Activated CD4-positive, alpha-beta T cell treated with anti-CD3 and anti-CD28 coated beads, Interleukin-2, amount 10 ng/mL, durations not matched to agents 24 days and 14 days (primary cell): ENCODE measurements around the gene CMTM3. TPM values are rescaled to one million over a fixed set of nuclear protein-coding genes. Genes with fewer than 3 reads are reported as not detected.
"Not testable (repeated sequence)": the region's sequence is repeated elsewhere in the genome, so short reads cannot be mapped to it uniquely, and the experiment has no call there.

Experiments
- DNase-seq: peaks from one replicate; pipeline ENCODE4 v3.0.0; 2022
- H3K27ac Mint-ChIP-seq: one replicate; pipeline ENCODE4 v1.8.0; 2022; ENCODE audit warnings: mild to moderate bottlenecking, mixed read lengths
- H3K27me3 Mint-ChIP-seq: one replicate; pipeline ENCODE4 v1.8.0; 2022; ENCODE audit warnings: mixed read lengths
- H3K36me3 Mint-ChIP-seq: one replicate; pipeline ENCODE4 v1.8.0; 2022; ENCODE audit warnings: low read depth, mild to moderate bottlenecking, mixed read lengths
- H3K4me1 Mint-ChIP-seq: one replicate; pipeline ENCODE4 v1.8.0; 2021; ENCODE audit warnings: mixed read lengths
- H3K4me3 Mint-ChIP-seq: one replicate; pipeline ENCODE4 v1.8.0; 2022; ENCODE audit warnings: mild to moderate bottlenecking, moderate library complexity, mixed read lengths
- H3K9me3 Mint-ChIP-seq: one replicate; pipeline ENCODE4 v1.8.0; 2021; ENCODE audit warnings: mixed read lengths
- intact Hi-C: fragments of 100-400 bp; cut with micrococcal nuclease; formaldehyde crosslinking; loops from one replicate; pipeline ENCODE4 v1.15.1; 2023
- total RNA-seq: library from RNA; stranded (reverse); gene quantifications from 2 replicates; pipeline ENCODE4 v1.2.3, GENCODE V29; 2022

The CMTM3 gene
- total RNA-seq: 95.6 and 100 TPM in 2 replicates

GRCh38 chr16:66604376-66605176 is at the start of gene CMTM3:
Gene CMTM3, plus strand, starts transcription at chr16:66604704. Its CDS starts 102 bp downstream, at chr16:66604806.
- H3K9me3 Mint-ChIP-seq: no peaks in the 10 kb centered on the region
- peaks cover 45% of the 10 kb centered on the region for H3K4me1 Mint-ChIP-seq
- H3K4me3 Mint-ChIP-seq: peak within 1 kb of the TSS; percentile 87
- DNase-seq: peak; percentile 93
- peak within 1 kb of the TSS; percentile 93 for H3K27ac Mint-ChIP-seq
- peaks cover 2% of the 10 kb centered on the region for H3K27me3 Mint-ChIP-seq
- intact Hi-C loops: loop anchor here (1.0 to 5.0 kb wide), 8 partner anchors 7 to 268 kb away; partner anchors contain the start of genes CKLF and DYNC1LI2
- H3K36me3 Mint-ChIP-seq: peaks cover 25% of the 10 kb centered on the region

- Mint-ChIP-seq H3K4me3 (peak overlapping the region; percentile 30), H3K27ac (peak overlapping the region; percentile 65), H3K4me1 (peaks cover 66% of the 10 kb centered on the region), H3K9me3 (no peaks in the 10 kb centered on the region), H3K36me3 (peaks cover 67% of the 10 kb centered on the region), H3K27me3 (no peaks in the 10 kb centered on the region)
- intact Hi-C loops: no loop called here
- no peak for DNase-seq
These were observed 44.4 kb upstream of the CMTM3 start for GRCh38 chr16:66560107-66560506.

DNA sequence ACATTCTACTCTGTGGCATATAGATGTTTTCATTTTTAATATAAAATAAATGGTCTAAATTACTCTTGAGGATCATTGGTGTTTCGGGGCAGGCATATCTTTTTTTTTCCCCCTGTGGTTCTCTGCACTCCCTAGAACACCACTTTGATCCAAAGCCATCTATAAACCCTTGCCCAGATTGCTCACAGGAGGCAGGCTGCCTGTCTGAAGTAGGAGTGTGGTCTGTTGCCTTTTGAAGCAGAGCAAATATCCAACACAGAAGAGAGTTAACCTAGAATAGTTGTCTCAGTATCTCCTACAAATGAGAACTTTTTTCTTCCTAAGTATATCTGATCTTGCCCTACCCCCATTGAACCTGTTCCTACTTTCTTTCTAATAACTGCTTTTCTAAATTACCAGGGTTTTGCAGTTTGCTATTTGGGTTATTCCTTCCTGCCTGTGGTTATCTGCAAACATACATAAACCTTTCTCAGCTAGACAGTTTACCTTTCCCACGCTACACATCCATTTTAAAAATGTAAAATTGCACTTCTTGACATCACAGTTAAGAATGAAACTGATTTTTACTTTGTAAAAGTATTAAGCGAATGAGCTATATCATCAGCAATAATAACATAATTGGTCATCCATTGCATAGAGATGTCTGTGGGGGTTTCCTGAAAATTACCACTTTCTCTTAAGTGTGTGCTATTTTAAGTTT is 43.0 kb upstream of the CMTM3 start:
- Mint-ChIP-seq H3K27me3 (no peaks in the 10 kb centered on the region), H3K4me3 (peak overlapping the region; percentile 49)

DNA sequence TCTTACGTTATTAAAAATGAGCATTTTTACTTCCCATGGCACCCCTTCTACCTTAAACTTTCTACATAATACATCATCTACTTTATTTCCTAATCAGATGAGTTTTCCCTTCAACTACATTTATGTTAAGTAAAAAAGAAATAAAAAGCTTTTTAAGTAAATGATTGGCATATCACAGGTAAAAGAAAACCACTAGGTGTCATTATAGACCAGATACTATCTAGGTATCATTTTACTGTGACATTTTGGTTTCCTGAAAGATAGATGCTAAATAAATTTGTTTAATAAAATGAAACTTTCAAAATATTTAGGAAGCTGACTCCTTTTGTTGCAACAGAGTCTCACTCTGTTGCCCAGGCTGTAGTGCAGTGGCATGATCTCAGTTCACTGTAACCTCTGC is 42.1 kb upstream of the CMTM3 start:
- H3K36me3 Mint-ChIP-seq: peaks cover 74% of the 10 kb centered on the region
- H3K4me1 Mint-ChIP-seq: peaks cover 53% of the 10 kb centered on the region
- H3K27ac Mint-ChIP-seq: peak overlapping the region; percentile 32
- no peak for DNase-seq
- H3K27me3 Mint-ChIP-seq: no peaks in the 10 kb centered on the region
- intact Hi-C loops: no loop called here
- H3K9me3 Mint-ChIP-seq: no peaks in the 10 kb centered on the region
- H3K4me3 Mint-ChIP-seq: no peak overlapping the region

More for the DNA sequence above, 43.0 kb upstream of the CMTM3 start:
- peak overlapping the region; percentile 57 for H3K27ac Mint-ChIP-seq
- H3K4me1 Mint-ChIP-seq: peaks cover 55% of the 10 kb centered on the region
- peaks cover 67% of the 10 kb centered on the region for H3K36me3 Mint-ChIP-seq
- H3K9me3 Mint-ChIP-seq: no peaks in the 10 kb centered on the region
- DNase-seq: no peak
- intact Hi-C loops: no loop called here

DNA sequence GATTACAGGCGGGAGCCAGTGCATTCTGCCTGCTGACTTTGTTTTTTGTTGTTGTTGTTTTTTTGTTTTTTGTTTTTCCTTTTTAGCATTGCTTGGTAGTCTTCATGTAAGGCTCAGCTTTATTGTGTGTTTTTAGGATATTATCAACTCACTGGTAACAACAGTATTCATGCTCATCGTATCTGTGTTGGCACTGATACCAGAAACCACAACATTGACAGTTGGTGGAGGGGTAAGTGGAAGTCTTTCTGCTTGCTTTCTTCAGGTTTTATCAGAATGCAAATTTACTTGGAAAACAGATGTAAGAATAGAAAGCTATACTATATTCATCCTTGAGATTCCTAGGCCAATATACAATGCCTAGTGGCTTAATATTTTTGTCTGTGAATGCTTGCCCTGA is 41.5 kb upstream of the CMTM3 start:
- peak overlapping the region; percentile 34 for H3K27ac Mint-ChIP-seq
- DNase-seq: no peak
- no peaks in the 10 kb centered on the region for H3K27me3 Mint-ChIP-seq
- intact Hi-C loops: loop anchor here (1.0 kb wide), 1 partner anchor 10 kb away; no protein-coding TSS in a partner anchor
- H3K4me1 Mint-ChIP-seq: peaks cover 50% of the 10 kb centered on the region
- H3K4me3 Mint-ChIP-seq: no peak overlapping the region
- H3K36me3 Mint-ChIP-seq: peaks cover 76% of the 10 kb centered on the region
- H3K9me3 Mint-ChIP-seq: no peaks in the 10 kb centered on the region

- Mint-ChIP-seq H3K4me3 (no peak overlapping the region), H3K4me1 (peaks cover 44% of the 10 kb centered on the region)
These were observed 40.8 kb upstream of the CMTM3 start for GRCh38 chr16:66563574-66564334.

DNA sequence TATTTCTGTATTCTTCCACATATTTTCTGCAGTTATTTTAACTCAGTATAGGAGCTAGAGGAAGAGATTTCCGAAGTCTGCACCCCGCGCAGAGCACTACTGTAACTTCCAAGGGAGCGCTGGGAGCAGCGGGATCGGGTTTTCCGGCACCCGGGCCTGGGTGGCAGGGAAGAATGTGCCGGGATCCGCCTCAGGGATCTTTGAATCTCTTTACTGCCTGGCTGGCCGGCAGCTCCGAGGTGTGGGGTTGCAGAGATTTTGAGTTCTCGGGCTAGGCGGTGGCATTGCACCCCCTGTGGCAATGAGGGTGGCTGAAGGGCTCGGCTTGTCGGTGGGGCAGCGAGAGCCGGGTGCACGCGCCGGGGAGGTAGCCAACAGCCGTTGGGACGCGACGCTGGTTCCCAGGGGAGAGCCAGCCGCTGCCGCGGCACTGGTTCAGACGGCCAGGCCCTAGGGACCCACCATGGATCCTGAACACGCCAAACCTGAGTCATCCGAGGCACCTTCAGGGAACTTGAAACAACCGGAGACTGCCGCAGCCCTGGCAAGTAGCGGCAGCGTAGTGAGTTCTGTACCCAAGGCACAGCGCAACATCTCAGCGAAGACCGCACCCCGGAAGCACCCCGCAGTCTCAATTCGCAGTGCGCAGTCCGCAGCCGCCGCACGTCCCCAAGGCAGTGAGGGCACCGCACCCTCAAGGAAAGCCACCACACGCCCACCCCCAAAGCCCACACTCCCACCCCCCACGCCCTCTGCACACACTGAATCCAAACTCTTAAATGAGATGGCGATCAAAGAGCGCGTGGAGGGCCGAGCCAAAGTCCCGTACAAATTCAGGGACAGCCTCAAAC is 38.2 kb upstream of the CMTM3 start, which contains the start of gene CMTM1:
CMTM1 (plus strand) TSS at position 389 of the 851 bp plus-strand sequence; CDS start at position 464, 75 bp downstream.
- no peaks in the 10 kb centered on the region for H3K27me3 Mint-ChIP-seq
- no peak within 1 kb of the TSS for H3K27ac Mint-ChIP-seq
- no peak within 1 kb of the TSS for H3K4me3 Mint-ChIP-seq
- DNase-seq: no peak
- peaks cover 21% of the 10 kb centered on the region for H3K4me1 Mint-ChIP-seq
- H3K36me3 Mint-ChIP-seq: peaks cover 58% of the 10 kb centered on the region
- H3K9me3 Mint-ChIP-seq: no peaks in the 10 kb centered on the region
- intact Hi-C loops: no loop called here

More at GRCh38 chr16:66563574-66564334, 40.8 kb upstream of the CMTM3 start:
- Mint-ChIP-seq H3K36me3 (peaks cover 72% of the 10 kb centered on the region), H3K27ac (peak overlapping the region; percentile 72), H3K9me3 (no peaks in the 10 kb centered on the region), H3K27me3 (no peaks in the 10 kb centered on the region)
- intact Hi-C loops: loop anchor here (1.0 kb wide), 4 partner anchors 10 to 46 kb away; no protein-coding TSS in a partner anchor
- DNase-seq: no peak

DNA sequence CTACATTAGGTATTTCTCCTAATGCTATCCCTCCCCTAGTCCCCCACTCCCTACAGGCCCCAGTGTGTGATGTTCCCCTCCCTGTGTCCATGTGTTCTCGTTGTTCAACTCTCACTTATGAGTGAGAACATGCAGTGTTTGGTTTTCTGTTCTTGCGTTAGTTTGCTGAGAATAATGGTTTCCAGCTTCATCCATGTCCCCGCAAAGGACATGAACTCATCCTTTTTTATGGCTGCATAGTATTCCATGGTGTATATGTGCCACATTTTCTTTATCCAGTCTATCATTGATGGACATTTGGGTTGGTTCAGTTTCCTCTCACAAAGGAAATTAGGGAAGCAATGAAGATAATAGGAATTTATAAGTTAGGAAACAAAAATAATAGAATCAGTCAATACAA is 37.2 kb upstream of the CMTM3 start:
- H3K27ac Mint-ChIP-seq, DNase-seq, H3K9me3 Mint-ChIP-seq, H3K4me3 Mint-ChIP-seq, intact Hi-C loops, H3K27me3 Mint-ChIP-seq: not testable (repeated sequence)
- peaks cover 57% of the 10 kb centered on the region for H3K36me3 Mint-ChIP-seq
- H3K4me1 Mint-ChIP-seq: peaks cover 19% of the 10 kb centered on the region

- H3K27me3 Mint-ChIP-seq: no peaks in the 10 kb centered on the region
- H3K27ac Mint-ChIP-seq: no peak overlapping the region
- H3K36me3 Mint-ChIP-seq: peaks cover 51% of the 10 kb centered on the region
- intact Hi-C loops: no loop called here
- H3K4me1 Mint-ChIP-seq: peaks cover 16% of the 10 kb centered on the region
- no peaks in the 10 kb centered on the region for H3K9me3 Mint-ChIP-seq
- H3K4me3 Mint-ChIP-seq: no peak overlapping the region
- no peak for DNase-seq
These were observed 36.1 kb upstream of the CMTM3 start for GRCh38 chr16:66568355-66568754.

DNA sequence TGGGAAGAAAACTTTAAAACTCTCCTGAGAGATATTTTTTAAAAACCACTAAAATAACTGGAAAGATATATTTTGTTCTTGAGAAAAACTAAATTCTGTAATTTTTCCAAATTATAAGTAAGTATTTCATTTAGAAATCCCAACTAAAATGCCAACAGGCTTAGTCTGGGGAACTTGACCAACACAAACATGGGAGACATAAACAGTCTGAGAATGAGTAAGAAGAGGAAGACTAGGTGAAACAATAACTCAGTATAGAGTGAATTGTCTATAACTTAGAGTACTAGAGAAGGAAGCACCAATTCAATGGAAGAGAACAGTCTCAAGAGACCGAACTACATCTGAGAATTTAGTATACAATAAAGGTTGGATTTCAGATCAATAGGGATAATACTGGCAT is 35.4 kb upstream of the CMTM3 start:
- Mint-ChIP-seq H3K27ac (no peak overlapping the region), H3K36me3 (peaks cover 47% of the 10 kb centered on the region), H3K4me1 (peaks cover 11% of the 10 kb centered on the region), H3K9me3 (no peaks in the 10 kb centered on the region), H3K4me3 (no peak overlapping the region), H3K27me3 (no peaks in the 10 kb centered on the region)
- intact Hi-C loops: no loop called here
- DNase-seq: no peak

DNA sequence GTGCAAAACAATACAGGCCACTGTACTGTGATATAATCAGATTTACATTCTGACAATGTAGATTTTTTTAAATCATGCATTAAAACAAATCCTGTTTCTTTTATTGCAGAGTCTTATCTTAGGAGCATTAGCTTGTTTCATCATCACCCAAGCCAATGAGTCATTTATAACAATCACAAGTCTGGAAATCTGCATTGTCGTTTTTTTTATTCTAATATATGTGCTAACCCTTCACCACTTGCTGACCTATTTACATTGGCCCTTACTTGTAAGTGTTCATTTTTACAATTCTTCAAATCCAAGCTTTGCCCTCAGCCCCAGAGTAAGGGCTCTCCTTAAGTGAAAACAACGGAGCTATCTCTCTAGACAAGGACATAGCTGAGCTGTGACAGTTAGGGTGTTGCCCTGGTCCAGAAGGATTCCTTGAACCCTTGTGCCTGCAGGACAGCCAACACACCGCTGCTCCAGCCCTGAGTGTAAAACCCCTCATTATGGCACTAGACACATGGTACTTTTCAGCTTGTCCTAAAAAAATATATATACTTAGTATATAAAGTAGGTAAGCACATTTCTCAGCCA is 34.6 kb upstream of the CMTM3 start:
- no peaks in the 10 kb centered on the region for H3K9me3 Mint-ChIP-seq
- intact Hi-C loops: no loop called here
- H3K36me3 Mint-ChIP-seq: peaks cover 45% of the 10 kb centered on the region

GRCh38 chr16:66572356-66572755 is 32.1 kb upstream of the CMTM3 start:
- peaks cover 7% of the 10 kb centered on the region for H3K4me1 Mint-ChIP-seq
- no peaks in the 10 kb centered on the region for H3K9me3 Mint-ChIP-seq
- peaks cover 27% of the 10 kb centered on the region for H3K36me3 Mint-ChIP-seq
- no peak overlapping the region for H3K4me3 Mint-ChIP-seq
- DNase-seq: no peak
- peak overlapping the region; percentile 54 for H3K27ac Mint-ChIP-seq
- peaks cover 3% of the 10 kb centered on the region for H3K27me3 Mint-ChIP-seq
- intact Hi-C loops: no loop called here

More for the DNA sequence above, 34.6 kb upstream of the CMTM3 start:
- DNase-seq: no peak
- H3K27me3 Mint-ChIP-seq: no peaks in the 10 kb centered on the region
- H3K27ac Mint-ChIP-seq: no peak overlapping the region
- peaks cover 8% of the 10 kb centered on the region for H3K4me1 Mint-ChIP-seq
- no peak overlapping the region for H3K4me3 Mint-ChIP-seq
